GM18517 (cell line): ENCODE measurements around the gene CDK18.

Experiments used
- ATAC-seq: cut with Tn5 transposase; IDR thresholded peaks from one replicate; pipeline ENCODE4 v1.9.1; 2021; ENCODE audit warnings: mild to moderate bottlenecking, moderate library complexity; ENCODE audit not compliant: unreplicated experiment

The CDK18 gene

GRCh38 chr1:205568135-205568468 lies 63.6 kb downstream of the CDK18 start:
- ATAC-seq = no peak

- no peak for ATAC-seq
Measured at GRCh38 chr1:205568469-205569361, 64.2 kb downstream of the CDK18 start.

- ATAC-seq = no peak
Measured at GRCh38 chr1:205569411-205570172, 65.1 kb downstream of the CDK18 start.

- no peak for ATAC-seq
Measured at GRCh38 chr1:205570173-205570501, 65.7 kb downstream of the CDK18 start.

- ATAC-seq = no peak
Measured at GRCh38 chr1:205570796-205571537, 66.5 kb downstream of the CDK18 start.

- ATAC-seq = no peak
Measured at GRCh38 chr1:205571747-205572146, 67.3 kb downstream of the CDK18 start.

- no peak for ATAC-seq
Measured at GRCh38 chr1:205572421-205572820, 68.0 kb downstream of the CDK18 start.

GRCh38 chr1:205575294-205575885 lies 70.9 kb downstream of the CDK18 start:
- no peak for ATAC-seq

- no peak for ATAC-seq
Measured at GRCh38 chr1:205576011-205576410, 71.5 kb downstream of the CDK18 start.

GRCh38 chr1:205576805-205577761 lies 72.6 kb downstream of the CDK18 start:
- ATAC-seq = no peak

- no peak for ATAC-seq
Measured at GRCh38 chr1:205577874-205578658, 73.6 kb downstream of the CDK18 start.

- ATAC-seq = no peak
Measured at GRCh38 chr1:205578780-205579571, 74.5 kb downstream of the CDK18 start.

GRCh38 chr1:205579711-205580110 lies 75.2 kb downstream of the CDK18 start:
- no peak for ATAC-seq

- no peak for ATAC-seq
Measured at GRCh38 chr1:205580140-205580922, 75.9 kb downstream of the CDK18 start.

GRCh38 chr1:205580923-205581180 lies 76.4 kb downstream of the CDK18 start:
- ATAC-seq = no peak

- ATAC-seq = no peak
Measured at GRCh38 chr1:205581321-205581980, 77.0 kb downstream of the CDK18 start.

- ATAC-seq = no peak
Measured at GRCh38 chr1:205582046-205582445, 77.6 kb downstream of the CDK18 start.
